ENCODE results near the gene LPIN2.

The LPIN2 gene

GRCh38 chr18:3042379-3042778 is 29.4 kb upstream of the LPIN2 start:
- DNase-seq, result no peak
- Histone ChIP-seq H3K4me1 (ENCODE audit: control insufficient read depth in 1 of 2, insufficient read depth in 2 of 2, low read length in 2 of 2) (peaks cover 0 to 3% of the 10 kb centered on the region in 2 experiments), H3K79me2 (ENCODE audit: control insufficient read depth, insufficient read depth, low read length, poor library complexity) (no peaks in the 10 kb centered on the region)

GRCh38 chr18:3041843-3042242 is 28.9 kb upstream of the LPIN2 start:
- Histone ChIP-seq H2BK5ac (ENCODE audit: low read depth, low read length, poor library complexity) (no peak overlapping the region), H2AK5ac (ENCODE audit: low read length) (no peak overlapping the region), H3K9ac (ENCODE audit: low read length) (no peak overlapping the region), H3K14ac (ENCODE audit: low read length) (no peak overlapping the region), H3K18ac (ENCODE audit: low read length) (no peak overlapping the region), H4K91ac (ENCODE audit: low read depth, low read length) (no peak overlapping the region), H2AFZ (ENCODE audit: insufficient read depth, low read length, poor library complexity) (no peak overlapping the region), H3K79me1 (ENCODE audit: low read length) (peaks cover 1% of the 10 kb centered on the region), H3K4me2 (ENCODE audit: low read length) (no peak overlapping the region), H3K4ac (ENCODE audit: low read depth, low read length) (no peak overlapping the region), H3K4me3 (ENCODE audit: low read depth, low read length) (no peak overlapping the region), H4K12ac (ENCODE audit: low read depth, low read length) (no peak overlapping the region), H2BK120ac (ENCODE audit: insufficient read depth, low read length, poor library complexity) (no peak overlapping the region), H2BK12ac (ENCODE audit: low read length) (no peak overlapping the region), H3K27ac (ENCODE audit: low read depth, low read length) (no peak overlapping the region), H3K4me1 (ENCODE audit: control insufficient read depth in 1 of 2, insufficient read depth in 2 of 2, low read length in 2 of 2) (peaks cover 0 to 3% of the 10 kb centered on the region in 2 experiments), H4K8ac (ENCODE audit: low read depth, low read length) (no peak overlapping the region), H3K27me3 (ENCODE audit: insufficient read depth, low read length) (no peaks in the 10 kb centered on the region), H3K23ac (ENCODE audit: low read length) (no peak overlapping the region), H3K36me3 (ENCODE audit: control insufficient read depth in 1 of 2, insufficient read depth in 2 of 2, low read length in 2 of 2) (no peaks in the 10 kb centered on the region), H3K79me2 (ENCODE audit: control insufficient read depth, insufficient read depth, low read length, poor library complexity) (no peaks in the 10 kb centered on the region), H3K9me3 (ENCODE audit: insufficient read depth, low read depth, low read length) (no peaks in the 10 kb centered on the region)
- no CpG with 5 or more reads among the region's 5 CpGs for WGBS (ENCODE audit: extremely low coverage, insufficient coverage, insufficient read length)
- no peak for DNase-seq

More at GRCh38 chr18:3042379-3042778, 29.4 kb upstream of the LPIN2 start:
- Histone ChIP-seq H4K12ac (ENCODE audit: low read depth, low read length) (no peak overlapping the region), H3K4me3 (ENCODE audit: low read depth, low read length) (no peak overlapping the region), H3K18ac (ENCODE audit: low read length) (no peak overlapping the region), H3K14ac (ENCODE audit: low read length) (no peak overlapping the region), H2BK12ac (ENCODE audit: low read length) (no peak overlapping the region), H3K27ac (ENCODE audit: low read depth, low read length) (no peak overlapping the region), H2BK120ac (ENCODE audit: insufficient read depth, low read length, poor library complexity) (no peak overlapping the region), H3K4ac (ENCODE audit: low read depth, low read length) (no peak overlapping the region), H3K23ac (ENCODE audit: low read length) (no peak overlapping the region), H3K9me3 (ENCODE audit: insufficient read depth, low read depth, low read length) (no peaks in the 10 kb centered on the region), H2BK5ac (ENCODE audit: low read depth, low read length, poor library complexity) (no peak overlapping the region), H3K27me3 (ENCODE audit: insufficient read depth, low read length) (no peaks in the 10 kb centered on the region), H3K79me1 (ENCODE audit: low read length) (peaks cover 1% of the 10 kb centered on the region), H2AK5ac (ENCODE audit: low read length) (no peak overlapping the region), H3K36me3 (ENCODE audit: control insufficient read depth in 1 of 2, insufficient read depth in 2 of 2, low read length in 2 of 2) (no peaks in the 10 kb centered on the region), H3K4me2 (ENCODE audit: low read length) (no peak overlapping the region), H4K8ac (ENCODE audit: low read depth, low read length) (no peak overlapping the region), H4K91ac (ENCODE audit: low read depth, low read length) (no peak overlapping the region), H2AFZ (ENCODE audit: insufficient read depth, low read length, poor library complexity) (no peak overlapping the region), H3K9ac (ENCODE audit: low read length) (no peak overlapping the region)
- no CpG with 5 or more reads among the region's 2 CpGs for WGBS (ENCODE audit: extremely low coverage, insufficient coverage, insufficient read length)

GRCh38 chr18:3040881-3041280 is 27.9 kb upstream of the LPIN2 start:
- no peaks in the 10 kb centered on the region for H3K27me3 ChIP-seq (ENCODE audit: insufficient read depth, low read length)

GRCh38 chr18:3040173-3040572 is 27.2 kb upstream of the LPIN2 start:
- peaks cover 0 to 3% of the 10 kb centered on the region in 2 experiments for H3K4me1 ChIP-seq (ENCODE audit: control insufficient read depth in 1 of 2, insufficient read depth in 2 of 2, low read length in 2 of 2)
- no peak overlapping the region for H3K4me3 ChIP-seq (ENCODE audit: low read depth, low read length)
- H3K14ac ChIP-seq (ENCODE audit: low read length), result no peak overlapping the region
- no peaks in the 10 kb centered on the region for H3K36me3 ChIP-seq (ENCODE audit: control insufficient read depth in 1 of 2, insufficient read depth in 2 of 2, low read length in 2 of 2)
- no CpG with 5 or more reads among the region's 2 CpGs for WGBS (ENCODE audit: extremely low coverage, insufficient coverage, insufficient read length)
- no peak overlapping the region for H3K18ac ChIP-seq (ENCODE audit: low read length)
- H4K12ac ChIP-seq (ENCODE audit: low read depth, low read length), result no peak overlapping the region
- H3K9me3 ChIP-seq (ENCODE audit: insufficient read depth, low read depth, low read length), result no peaks in the 10 kb centered on the region
- peaks cover 1% of the 10 kb centered on the region for H3K79me1 ChIP-seq (ENCODE audit: low read length)
- H2BK120ac ChIP-seq (ENCODE audit: insufficient read depth, low read length, poor library complexity), result no peak overlapping the region
- no peak overlapping the region for H2AK5ac ChIP-seq (ENCODE audit: low read length)
- no peak overlapping the region for H3K4me2 ChIP-seq (ENCODE audit: low read length)
- no peaks in the 10 kb centered on the region for H3K79me2 ChIP-seq (ENCODE audit: control insufficient read depth, insufficient read depth, low read length, poor library complexity)
- no peak overlapping the region for H3K27ac ChIP-seq (ENCODE audit: low read depth, low read length)
- no peak overlapping the region for H2AFZ ChIP-seq (ENCODE audit: insufficient read depth, low read length, poor library complexity)
- H2BK12ac ChIP-seq (ENCODE audit: low read length), result no peak overlapping the region
- no peak overlapping the region for H3K23ac ChIP-seq (ENCODE audit: low read length)
- no peaks in the 10 kb centered on the region for H3K27me3 ChIP-seq (ENCODE audit: insufficient read depth, low read length)
- H3K4ac ChIP-seq (ENCODE audit: low read depth, low read length), result no peak overlapping the region
- no peak for DNase-seq
- H4K8ac ChIP-seq (ENCODE audit: low read depth, low read length), result no peak overlapping the region
- H3K9ac ChIP-seq (ENCODE audit: low read length), result no peak overlapping the region
- H2BK5ac ChIP-seq (ENCODE audit: low read depth, low read length, poor library complexity), result no peak overlapping the region
- no peak overlapping the region for H4K91ac ChIP-seq (ENCODE audit: low read depth, low read length)

More at GRCh38 chr18:3040881-3041280, 27.9 kb upstream of the LPIN2 start:
- Histone ChIP-seq H4K91ac (ENCODE audit: low read depth, low read length) (no peak overlapping the region), H3K9me3 (ENCODE audit: insufficient read depth, low read depth, low read length) (no peaks in the 10 kb centered on the region), H3K4me2 (ENCODE audit: low read length) (no peak overlapping the region), H3K18ac (ENCODE audit: low read length) (no peak overlapping the region), H3K4ac (ENCODE audit: low read depth, low read length) (no peak overlapping the region), H3K79me1 (ENCODE audit: low read length) (peaks cover 1% of the 10 kb centered on the region), H3K14ac (ENCODE audit: low read length) (no peak overlapping the region), H3K36me3 (ENCODE audit: control insufficient read depth in 1 of 2, insufficient read depth in 2 of 2, low read length in 2 of 2) (no peaks in the 10 kb centered on the region), H3K4me3 (ENCODE audit: low read depth, low read length) (no peak overlapping the region), H3K23ac (ENCODE audit: low read length) (no peak overlapping the region), H2BK5ac (ENCODE audit: low read depth, low read length, poor library complexity) (no peak overlapping the region), H3K27ac (ENCODE audit: low read depth, low read length) (no peak overlapping the region), H3K9ac (ENCODE audit: low read length) (no peak overlapping the region), H3K4me1 (ENCODE audit: control insufficient read depth in 1 of 2, insufficient read depth in 2 of 2, low read length in 2 of 2) (peaks cover 0 to 3% of the 10 kb centered on the region in 2 experiments), H4K8ac (ENCODE audit: low read depth, low read length) (no peak overlapping the region), H4K12ac (ENCODE audit: low read depth, low read length) (no peak overlapping the region), H2AK5ac (ENCODE audit: low read length) (no peak overlapping the region), H2BK120ac (ENCODE audit: insufficient read depth, low read length, poor library complexity) (no peak overlapping the region), H3K79me2 (ENCODE audit: control insufficient read depth, insufficient read depth, low read length, poor library complexity) (no peaks in the 10 kb centered on the region), H2BK12ac (ENCODE audit: low read length) (no peak overlapping the region), H2AFZ (ENCODE audit: insufficient read depth, low read length, poor library complexity) (no peak overlapping the region)
- no peak for DNase-seq
- no CpG with 5 or more reads among the region's 8 CpGs for WGBS (ENCODE audit: extremely low coverage, insufficient coverage, insufficient read length)

Data from trophoblast cell (in vitro differentiated cells and primary cell).